ENCODE results near the gene PROZ.

The PROZ gene

DNA sequence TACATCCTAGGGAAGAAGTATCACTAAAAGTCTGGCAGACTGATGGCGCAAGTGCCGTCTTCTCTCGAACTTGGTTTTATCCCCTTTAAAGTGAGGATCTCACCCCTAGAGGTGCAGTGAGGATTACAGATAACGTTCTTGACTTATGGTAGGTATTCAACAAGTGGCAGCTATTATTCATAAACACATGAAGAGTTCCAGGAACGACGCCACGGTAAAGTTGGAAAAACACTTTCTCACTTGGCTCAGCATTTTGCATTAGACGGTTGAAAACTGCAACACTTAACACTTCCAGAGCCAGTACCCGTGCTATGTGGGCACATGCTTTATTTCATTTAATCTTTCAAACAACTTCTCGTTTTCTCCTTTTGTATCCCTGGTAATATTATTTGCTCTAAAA is 8.7 kb downstream of the PROZ start:
- H3K4me3 ChIP-seq (ENCODE audit: low read depth, low read length): no peak overlapping the region
- DNase-seq (ENCODE audit: low read depth): no peak
- TF ChIP-seq, protein P1, sequence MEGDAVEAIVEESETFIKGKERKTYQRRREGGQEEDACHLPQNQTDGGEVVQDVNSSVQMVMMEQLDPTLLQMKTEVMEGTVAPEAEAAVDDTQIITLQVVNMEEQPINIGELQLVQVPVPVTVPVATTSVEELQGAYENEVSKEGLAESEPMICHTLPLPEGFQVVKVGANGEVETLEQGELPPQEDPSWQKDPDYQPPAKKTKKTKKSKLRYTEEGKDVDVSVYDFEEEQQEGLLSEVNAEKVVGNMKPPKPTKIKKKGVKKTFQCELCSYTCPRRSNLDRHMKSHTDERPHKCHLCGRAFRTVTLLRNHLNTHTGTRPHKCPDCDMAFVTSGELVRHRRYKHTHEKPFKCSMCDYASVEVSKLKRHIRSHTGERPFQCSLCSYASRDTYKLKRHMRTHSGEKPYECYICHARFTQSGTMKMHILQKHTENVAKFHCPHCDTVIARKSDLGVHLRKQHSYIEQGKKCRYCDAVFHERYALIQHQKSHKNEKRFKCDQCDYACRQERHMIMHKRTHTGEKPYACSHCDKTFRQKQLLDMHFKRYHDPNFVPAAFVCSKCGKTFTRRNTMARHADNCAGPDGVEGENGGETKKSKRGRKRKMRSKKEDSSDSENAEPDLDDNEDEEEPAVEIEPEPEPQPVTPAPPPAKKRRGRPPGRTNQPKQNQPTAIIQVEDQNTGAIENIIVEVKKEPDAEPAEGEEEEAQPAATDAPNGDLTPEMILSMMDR (IDR thresholded peaks at IDR 0.05; ENCODE audit: control insufficient read depth, extremely low read depth, insufficient read depth): no peak

- TF ChIP-seq, protein P1 (IDR thresholded peaks at IDR 0.05; ENCODE audit: control insufficient read depth, extremely low read depth, insufficient read depth): no peak
- H3K4me3 ChIP-seq (ENCODE audit: low read depth, low read length): no peak overlapping the region
- no peak for DNase-seq (ENCODE audit: low read depth)
Measured at GRCh38 chr13:113167575-113167974, 9.1 kb downstream of the PROZ start.

DNA sequence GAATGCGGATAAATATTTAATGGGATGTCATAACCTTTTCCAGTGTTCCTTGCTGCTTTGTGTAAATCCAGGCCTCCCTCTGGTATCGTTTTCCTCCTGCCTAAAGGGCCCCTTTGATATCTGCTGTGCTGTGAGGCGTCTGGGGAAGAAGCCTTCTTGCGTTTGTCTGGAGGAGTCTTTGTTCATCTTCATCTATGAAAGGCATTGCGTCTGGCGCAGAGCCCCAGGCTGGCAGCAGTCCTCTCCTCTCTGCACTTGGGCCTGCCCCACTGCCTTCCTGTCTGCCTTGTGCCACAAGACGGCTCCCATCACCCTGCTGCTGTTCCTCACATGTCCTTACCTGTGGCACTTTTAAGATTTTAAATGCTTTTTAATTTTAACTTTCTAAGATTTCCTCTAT is 9.8 kb downstream of the PROZ start:
- TF ChIP-seq, protein P1 (IDR thresholded peaks at IDR 0.05; ENCODE audit: control insufficient read depth, extremely low read depth, insufficient read depth): no peak
- no peak for DNase-seq (ENCODE audit: low read depth)
- no peak overlapping the region for H3K4me3 ChIP-seq (ENCODE audit: low read depth, low read length)

GRCh38 chr13:113169277-113170272 is 11.1 kb downstream of the PROZ start:
- no peak overlapping the region for H3K4me3 ChIP-seq (ENCODE audit: low read depth, low read length)
- TF ChIP-seq, protein P1 (IDR thresholded peaks at IDR 0.05; ENCODE audit: control insufficient read depth, extremely low read depth, insufficient read depth): no peak
- DNase-seq (ENCODE audit: low read depth): no peak

- peak; percentile 44 for DNase-seq (ENCODE audit: low read depth)
- TF ChIP-seq, protein P1 (IDR thresholded peaks at IDR 0.05; ENCODE audit: control insufficient read depth, extremely low read depth, insufficient read depth): no peak
- no peak overlapping the region for H3K4me3 ChIP-seq (ENCODE audit: low read depth, low read length)
Measured at GRCh38 chr13:113170511-113170910, 12.1 kb downstream of the PROZ start.

DNA sequence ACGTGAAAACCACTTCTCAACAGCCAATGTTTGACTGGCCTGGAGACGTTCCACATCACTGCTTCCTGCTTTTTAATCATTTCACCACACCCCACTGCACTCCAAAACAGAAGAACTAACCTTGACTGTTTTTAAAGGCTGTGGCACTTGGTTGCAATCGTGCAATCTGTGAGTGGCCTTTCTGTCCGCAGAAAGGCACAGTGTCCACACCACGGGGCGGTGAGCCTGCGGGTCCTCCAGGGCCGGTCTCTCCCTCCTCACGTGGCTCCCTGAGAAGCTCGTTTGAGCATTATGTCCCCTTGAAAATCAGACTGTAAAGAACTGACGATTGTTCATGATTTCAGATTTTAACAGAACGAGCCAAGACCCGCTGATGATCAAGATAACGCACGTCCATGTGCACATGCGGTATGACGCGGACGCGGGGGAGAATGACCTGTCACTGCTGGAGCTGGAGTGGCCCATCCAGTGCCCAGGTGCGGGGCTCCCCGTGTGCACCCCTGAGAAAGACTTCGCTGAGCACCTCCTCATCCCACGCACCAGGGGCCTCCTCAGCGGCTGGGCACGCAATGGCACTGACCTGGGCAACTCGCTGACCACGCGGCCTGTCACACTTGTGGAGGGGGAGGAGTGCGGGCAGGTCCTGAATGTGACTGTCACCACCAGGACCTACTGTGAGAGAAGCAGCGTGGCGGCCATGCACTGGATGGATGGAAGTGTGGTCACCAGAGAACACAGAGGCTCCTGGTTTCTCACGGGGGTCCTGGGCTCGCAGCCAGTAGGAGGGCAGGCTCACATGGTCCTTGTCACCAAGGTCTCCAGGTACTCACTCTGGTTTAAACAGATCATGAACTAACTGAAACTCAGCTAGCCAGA is 13.0 kb downstream of the PROZ start:
- DNase-seq (ENCODE audit: low read depth): no peak
- TF ChIP-seq, protein P1 (IDR thresholded peaks at IDR 0.05; ENCODE audit: control insufficient read depth, extremely low read depth, insufficient read depth): no peak
- H3K4me3 ChIP-seq (ENCODE audit: low read depth, low read length): no peak overlapping the region
